HG03558 (cell line): ENCODE data around the gene MBL2.
A peak's percentile ranks its signal among the peaks of the same experiment; 100 is the strongest.

Experiments used
- ATAC-seq: cut with Tn5 transposase; IDR thresholded peaks from one replicate; pipeline ENCODE4 v1.9.1; 2021; ENCODE audit warnings: moderate number of reproducible peaks; ENCODE audit not compliant: unreplicated experiment; ENCODE audit errors: extremely low read depth

The MBL2 gene

DNA sequence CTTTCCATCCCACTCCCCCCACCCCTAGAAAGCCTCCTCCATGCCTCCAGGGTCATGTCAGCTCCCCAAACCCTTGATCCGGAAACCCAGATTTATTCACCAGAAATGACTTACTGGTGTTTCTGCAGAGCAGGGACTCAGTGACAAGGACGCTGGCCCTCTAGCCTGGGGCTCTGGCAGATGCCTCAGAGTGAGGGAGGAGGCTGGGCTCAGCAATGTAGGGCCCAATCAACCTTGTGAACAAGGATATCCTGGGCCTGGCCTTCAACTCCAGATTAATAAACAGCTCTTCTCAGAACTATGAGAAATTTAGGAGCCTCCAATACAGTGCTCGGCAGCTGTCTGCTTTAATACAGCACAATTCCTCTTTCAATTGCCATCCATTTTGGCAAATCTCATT is at the start of gene MBL2:
MBL2 (minus strand) TSS at position 162 of the 400 bp plus-strand sequence. CDS start 1,149 bp downstream, outside the sequence.
- no peak for ATAC-seq

DNA sequence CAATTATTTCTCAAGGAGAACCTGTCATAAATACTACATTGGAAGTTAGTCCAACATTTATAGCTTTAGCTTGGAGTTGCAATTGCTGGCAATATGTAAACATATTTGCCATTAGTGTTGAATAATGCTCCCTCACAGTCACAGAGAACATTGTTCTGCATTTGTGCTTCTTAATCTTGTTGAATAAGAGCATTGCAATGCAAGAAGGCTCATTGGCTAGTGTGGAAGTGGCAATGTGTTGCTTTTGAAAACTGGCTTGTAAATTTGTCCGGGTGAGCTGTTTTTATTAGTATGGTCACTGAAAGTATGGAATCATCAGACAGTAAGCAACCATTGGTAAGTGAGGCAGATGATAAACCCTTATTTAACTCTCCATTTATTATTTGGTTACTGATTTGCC is 47.7 kb upstream of the MBL2 start:
- ATAC-seq, result no peak

DNA sequence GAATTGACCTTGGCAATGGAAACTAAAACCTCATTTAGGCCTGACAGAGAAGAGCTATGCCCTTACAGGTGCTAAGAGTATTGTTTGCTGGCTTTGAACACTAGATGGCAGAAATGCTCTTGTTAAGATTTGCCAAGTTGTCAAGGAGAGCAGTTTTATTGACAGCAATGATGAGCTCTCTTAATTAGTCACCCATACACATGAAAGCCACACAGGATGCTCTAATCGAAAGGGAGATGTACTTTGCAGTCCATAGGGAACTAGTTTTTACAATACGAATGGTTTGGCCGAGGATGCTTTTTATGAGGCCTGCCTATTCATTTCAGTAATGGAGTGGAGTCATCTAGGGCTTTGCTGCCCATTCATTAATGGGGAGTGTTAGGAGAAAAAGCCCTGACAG is 45.4 kb upstream of the MBL2 start:
- ATAC-seq, result peak; percentile 94

DNA sequence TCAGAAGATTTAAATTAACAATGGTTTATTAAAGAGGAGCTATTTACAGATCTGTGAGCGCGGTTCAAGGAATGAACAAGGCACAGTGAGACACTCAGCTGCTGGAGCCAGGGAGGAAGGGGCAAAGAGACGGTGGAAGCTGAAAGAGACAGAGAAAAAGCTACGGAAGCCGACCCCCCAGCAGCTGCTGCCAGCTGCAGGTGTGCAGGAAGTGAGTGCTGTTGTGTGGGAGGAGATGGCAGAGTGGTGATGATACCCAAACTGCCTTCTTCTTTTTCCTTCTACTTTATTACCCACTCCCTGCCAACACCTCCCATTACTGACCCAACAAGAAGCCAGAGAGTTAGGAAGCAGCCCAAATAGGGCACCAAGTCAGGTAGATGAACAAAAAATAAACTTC is 41.9 kb upstream of the MBL2 start:
- ATAC-seq, result no peak

DNA sequence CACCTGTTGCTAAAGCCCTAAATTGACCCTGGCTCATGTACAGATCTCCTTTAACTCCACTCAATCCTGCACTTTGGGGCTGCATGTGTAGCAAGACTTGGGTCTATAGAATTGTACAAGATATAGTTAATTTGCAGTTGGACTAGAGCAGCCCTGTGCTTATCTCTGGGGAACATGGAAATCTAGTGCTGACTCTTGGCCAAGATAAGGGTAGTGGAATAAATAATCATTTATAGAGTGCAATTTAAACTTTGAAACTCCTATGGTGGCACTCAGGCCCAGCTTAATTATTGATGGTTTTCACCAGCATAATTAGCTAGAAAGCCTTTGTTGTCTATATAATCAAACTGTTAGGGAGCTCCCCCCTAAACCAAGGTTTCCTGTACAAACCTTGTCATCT is 39.2 kb upstream of the MBL2 start:
- no peak for ATAC-seq

DNA sequence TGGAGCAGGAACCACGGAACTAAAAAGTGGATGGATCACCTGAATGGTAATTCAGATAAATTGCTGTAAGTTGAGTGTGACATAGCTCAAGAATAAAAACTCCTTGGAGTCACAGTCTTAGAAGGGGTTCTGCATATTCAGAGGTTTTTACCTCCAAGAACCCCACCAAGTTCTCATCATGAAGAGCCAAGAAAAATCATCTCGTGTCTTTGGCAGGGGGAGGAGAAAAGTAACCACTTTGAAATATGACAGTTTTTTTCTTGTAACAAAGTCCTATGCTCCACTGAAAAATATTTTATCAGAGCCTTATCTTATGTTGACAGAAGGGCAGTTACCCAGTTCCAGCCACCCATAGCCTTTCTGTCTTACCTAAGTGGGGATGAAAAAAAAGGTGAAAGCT is 38.2 kb upstream of the MBL2 start:
- no peak for ATAC-seq

DNA sequence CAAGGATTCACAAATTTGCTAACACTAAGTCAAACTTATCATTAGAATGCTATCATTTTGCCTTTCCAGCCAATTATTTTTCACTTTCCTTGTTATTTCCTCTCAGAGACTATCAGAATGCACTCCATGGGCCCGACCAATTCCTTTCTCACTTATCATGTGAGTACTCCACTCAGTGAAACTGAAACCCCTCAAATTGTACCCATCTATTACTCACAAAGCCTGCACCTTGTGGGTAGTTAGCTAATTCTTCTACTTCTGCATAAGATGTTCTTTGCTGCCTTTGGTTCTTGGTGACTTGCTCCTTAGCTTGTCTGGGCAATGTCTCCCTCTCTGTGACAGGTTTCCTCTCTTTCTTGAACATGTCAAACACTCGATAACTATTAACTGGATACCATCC is 35.2 kb upstream of the MBL2 start:
- peak; percentile 50 for ATAC-seq

DNA sequence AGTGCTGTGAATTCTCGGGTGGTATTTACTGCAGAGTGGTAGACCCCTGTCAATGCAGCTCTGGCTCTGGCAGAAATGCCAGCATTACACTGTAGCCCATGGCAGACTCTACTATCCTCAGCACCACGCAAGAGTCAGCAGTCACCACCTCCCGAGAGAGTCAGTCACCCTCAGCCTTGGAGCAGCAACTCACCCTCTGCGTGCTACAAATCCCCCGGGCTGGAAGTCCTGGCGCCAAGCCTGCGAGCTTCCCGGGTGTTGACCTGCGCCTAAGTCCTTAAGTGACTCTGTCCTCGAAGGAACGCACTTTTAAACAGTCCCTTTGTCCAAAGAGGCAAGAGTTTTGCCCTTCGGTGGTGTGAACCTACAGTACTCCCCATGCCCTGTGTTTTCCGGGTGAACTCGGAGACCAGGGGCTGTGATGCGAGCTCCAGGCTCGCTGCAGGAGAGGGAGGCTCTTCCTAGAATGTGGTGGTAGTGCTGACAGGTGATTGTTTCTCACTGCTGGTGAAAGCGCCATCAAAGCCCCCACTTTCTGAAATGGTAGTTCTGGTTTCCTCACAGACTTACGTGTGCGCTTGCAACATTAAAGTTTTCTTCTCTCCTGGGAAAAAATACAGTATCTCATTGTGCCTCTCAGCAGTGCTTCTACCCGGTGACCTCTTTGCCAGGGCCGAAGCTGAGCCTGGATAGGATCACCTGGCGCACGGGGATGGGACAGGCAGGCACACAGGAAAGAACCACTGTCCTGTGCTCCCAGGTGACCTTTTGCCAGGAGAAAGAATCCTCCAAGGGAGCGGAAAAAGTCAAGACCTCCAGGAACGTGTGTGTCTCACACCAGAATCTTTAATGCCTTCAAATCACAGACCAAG is 33.1 kb upstream of the MBL2 start:
- ATAC-seq, result no peak

DNA sequence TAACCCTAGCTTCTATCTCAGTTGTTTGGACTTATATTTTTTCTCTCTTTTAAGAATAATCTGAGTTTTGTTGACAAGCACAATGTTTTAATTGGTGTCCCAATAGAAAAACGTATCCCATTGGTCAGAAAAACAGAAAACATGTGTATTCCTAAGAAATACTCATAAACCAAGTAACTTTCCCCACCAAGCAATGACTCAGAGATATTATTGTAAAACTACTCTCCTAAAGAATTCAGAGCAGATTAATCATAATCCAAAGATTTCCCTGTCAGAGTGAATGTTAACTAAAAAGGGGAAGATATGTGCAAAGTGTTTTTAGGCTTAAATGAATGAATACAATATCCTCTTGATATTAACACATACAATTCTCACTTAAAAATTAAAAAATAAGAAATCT is 29.4 kb upstream of the MBL2 start:
- ATAC-seq, result no peak

DNA sequence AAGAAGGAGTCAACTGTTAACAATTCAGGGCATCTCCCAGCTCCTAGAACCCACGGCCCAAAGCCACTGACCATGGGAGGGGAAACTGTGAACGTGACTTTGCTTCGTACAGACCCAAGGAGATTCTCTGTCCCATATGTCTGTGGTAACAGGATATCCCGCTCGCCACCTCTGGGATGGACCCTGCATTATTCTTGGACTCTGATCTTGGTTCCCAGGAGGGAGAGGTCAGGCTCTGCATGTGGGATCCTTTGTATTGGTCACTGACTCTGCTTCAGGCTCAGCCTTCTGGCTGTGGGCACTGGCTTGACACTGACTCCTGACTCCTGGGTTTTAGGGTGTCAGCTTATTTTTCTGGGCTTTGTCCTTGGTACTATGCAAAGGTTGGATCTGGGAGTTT is 13.5 kb upstream of the MBL2 start:
- ATAC-seq, result no peak

DNA sequence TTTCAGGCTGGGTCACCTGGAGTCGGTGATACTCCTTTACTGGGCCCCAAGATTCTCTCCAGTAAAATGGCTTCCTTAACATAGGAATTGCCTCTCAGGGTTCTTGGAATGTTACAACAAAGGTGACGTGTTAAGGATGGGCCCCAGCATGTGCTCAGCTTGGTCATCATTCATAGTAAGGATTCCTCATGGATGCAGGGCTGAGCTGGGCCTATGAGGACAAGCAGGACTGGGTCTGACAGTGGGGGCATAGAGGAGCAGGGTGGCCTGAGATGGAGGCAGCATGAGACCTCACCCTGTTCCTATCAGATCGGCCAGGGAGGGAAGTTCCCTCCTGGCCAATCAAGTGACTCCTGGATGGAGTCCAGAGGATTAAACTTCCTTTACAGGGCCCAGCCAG is 12.8 kb upstream of the MBL2 start:
- no peak for ATAC-seq

DNA sequence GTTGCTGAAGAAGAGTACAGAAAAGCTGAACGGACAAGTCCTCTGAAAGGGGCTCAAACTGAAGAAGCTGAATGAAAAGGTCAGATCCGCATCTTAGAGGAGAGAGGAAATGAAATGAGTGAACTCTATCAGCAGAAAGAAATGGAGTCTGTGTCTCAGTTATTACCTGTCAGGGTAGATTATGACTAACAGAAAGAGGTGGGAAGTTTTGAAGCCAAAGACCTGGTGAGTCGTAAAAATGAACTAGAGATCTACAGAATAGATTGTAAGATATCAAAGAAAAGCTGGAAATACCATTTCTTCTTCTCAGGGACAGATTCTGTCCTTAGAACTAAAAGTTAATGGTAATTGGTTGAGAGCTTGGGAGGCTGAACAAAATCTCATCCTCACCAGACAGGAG is 11.1 kb upstream of the MBL2 start:
- ATAC-seq, result no peak

DNA sequence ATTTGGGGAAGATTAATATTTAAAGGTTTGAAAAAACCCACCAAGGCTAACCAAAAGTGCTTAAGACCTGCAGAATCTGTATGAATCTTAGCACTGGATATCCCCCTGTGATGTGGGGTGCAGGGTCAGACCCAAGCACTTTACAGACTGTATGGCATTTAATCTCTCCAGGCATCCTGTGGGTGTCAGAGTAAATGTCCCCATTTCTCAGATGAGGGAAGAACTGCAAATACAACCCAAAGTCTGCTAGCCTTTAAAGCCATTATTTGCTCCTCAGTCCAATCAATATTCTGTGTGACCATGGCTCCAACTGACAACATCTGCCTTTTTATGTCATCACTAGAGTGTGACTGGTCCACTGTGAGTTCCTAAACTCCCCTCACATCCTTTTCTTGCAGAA is 10.0 kb upstream of the MBL2 start:
- ATAC-seq, result no peak

DNA sequence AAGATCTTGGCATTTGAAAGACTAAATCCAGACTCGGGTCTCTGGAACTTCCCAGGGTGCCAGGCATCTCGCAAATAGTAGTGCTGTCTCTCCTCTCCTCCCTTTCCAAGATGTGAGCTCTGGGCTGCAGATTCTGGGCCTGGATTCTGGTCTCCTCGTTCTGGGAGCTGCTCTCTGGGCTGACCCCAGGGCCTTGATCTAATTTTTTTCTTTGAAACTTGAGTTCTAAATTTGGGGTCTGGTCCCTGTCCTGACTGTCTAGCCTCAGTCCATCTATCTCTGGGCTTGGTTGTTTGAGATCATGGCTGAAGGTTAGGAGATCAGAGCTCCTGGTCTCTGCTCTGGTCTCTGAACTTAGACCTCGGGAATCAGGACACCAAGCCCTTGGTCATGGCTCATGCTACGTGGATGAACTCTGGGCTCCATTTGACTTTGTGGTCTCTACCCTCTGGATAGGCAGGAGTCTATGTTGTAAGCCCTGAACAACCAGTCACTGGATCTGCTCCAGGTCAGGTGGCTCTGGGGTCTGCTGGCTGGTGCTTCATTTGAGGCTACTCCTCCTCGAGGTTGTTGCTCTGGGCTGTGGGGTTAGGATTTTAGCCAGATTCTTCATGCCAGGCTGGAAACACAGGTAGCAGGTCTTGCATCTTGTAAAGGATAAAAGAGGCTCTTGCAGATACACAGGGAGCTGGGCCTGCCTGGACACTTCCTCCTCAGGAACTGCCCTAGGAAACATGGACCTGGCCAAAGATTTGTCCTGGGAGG is 8.0 kb upstream of the MBL2 start:
- no peak for ATAC-seq

DNA sequence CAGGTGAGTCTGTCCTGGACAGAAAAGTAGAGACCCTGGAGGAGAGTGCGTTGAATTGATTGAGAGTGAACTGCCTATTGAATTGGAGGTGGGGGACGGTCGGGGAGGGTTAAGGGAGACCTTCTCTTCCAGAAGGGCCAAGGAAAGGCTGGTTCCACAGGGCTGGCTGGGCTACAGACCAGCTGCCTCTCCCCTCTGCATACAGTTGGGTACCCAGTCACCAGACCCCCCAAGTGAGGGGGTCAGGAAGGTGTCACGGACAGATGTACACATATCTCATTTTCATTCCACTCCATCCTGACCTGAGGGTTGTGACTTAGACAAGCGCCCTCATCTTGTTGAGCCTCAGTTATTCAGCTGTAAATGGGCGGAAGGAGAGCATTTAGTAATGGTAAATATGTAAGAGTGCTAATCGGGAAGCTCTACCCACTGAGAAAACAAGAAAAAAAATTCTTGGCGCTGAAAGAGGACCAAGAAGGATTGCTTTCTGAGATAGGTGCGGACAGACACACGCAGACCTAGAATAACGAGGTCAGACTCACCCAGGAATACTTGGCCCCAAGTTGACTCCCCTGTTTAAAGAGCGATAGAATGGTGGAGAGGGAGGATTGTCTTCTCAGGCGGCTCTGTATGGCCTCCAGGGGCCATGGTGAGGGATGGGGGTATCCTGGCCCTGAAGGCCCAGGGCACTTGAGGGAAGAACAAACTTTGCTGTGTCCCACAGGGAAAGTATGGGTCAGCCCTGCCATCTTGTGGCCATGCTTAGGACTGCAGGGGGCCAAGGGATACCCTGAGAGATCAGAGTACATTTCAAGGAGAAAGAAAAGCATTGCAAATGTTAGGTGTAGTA is 7.2 kb upstream of the MBL2 start:
- peak; percentile 85 for ATAC-seq

DNA sequence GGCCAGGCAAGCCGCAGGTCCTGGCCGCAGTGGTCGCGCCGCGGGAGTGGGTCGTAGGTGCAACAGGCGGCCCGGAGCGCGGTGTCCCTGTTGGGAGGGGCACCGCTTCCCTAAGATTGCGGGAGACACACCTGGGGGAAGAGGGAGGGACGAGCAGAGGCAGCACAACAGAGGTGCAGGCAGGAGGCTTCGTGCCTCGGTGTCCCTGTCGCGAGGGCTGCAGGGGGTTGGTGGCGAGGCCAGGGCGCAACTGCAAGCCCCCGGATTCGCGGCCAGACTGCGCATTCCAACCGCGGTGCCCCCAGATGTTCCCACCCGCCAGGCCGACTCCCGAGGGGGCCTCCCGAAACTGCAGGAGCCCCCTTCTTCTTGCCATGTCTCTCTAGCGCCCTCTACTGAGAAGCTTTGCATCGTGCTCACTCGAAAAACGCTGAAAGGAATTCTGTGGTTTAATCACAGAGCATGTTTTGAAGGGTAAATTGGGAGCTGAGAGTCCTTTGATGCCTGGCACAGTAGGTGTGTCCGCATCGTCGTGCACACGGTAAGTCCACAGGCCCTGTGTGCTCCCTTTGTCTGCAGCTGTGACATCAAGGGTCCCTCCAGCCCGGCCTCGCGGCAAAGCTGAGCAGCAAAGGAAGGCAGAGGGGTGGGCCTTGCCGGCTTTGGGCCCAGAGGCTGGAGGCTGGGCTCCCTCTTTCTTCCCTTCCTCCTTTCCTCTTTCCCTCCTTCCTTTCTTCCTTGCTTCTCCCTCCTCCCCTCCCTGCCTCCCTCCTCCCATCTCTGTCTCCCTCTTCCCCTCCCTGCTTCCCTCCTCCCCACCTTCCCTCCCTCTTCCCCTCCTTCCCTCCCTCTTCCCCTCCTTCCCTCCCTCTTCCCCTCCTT is 6.2 kb upstream of the MBL2 start:
- ATAC-seq, result no peak

DNA sequence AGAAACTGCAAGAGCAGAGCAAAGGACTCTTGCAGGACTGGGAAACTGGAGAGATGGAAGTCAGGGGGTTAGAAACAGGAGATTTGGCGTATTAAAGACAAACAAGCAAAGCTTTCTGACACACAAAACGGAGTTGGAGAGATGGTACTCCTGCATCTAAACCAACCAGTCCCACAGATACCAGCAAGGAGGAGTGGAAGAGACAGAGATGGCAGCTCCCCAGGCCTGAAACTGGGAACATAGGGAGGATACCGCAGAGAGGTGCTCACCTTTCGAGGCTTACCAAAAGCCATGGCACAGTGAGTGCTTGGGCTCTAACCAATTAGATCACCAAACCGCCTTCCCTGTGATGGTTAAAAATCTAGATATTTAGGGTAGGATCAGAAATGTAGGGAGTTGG is 4.8 kb upstream of the MBL2 start:
- ATAC-seq, result no peak

DNA sequence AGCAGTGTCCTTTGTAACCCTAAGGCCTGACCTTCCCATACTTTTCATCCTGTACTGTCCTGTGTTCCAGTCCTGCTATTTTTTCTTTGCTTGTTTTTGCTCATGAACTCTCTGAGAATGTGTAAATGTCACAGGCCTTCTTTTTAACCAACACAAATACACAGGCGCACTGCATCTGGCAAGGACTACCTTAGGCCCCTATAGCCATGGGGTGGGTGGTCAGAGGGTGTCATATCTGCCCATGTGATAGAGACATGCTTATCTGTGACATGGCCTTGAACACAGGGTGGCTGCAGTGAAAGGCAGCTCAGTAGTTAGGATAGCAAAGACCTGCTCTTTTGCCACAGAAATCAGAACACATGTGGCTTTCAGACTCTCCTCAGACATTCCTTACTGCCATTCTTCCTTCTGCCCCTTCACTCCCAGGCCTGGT is 3.9 kb upstream of the MBL2 start:
- ATAC-seq, result no peak

DNA sequence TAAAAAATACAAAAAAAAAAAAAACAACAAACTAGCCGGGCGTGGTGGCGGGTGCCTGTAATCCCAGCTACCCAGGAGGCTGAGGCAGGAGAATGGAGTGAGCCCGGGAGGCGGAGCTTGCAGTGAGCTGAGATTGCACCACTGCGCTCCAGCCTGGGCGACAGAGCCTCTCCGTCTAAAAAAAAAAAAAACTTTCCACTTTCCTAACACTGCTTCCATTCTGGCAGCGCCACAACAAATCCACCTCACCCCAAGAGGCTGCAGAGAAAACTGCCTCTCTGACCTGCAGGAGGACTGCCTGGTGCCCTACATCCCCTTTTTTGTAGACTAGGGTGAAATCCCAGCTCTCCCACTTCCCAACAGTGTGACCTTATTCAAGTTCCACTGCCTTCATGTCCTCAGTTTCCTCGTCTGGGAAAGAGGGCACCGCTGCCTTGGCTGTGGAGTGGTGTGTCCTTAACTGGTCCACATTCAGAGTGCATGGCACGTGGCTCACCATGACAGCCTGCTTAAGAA is 2.6 kb upstream of the MBL2 start:
- ATAC-seq, result no peak
